Measurements from ENCODE around the gene FRMD8. TPM values are rescaled to one million over a fixed set of nuclear protein-coding genes. Genes with fewer than 3 reads are reported as not detected.

The FRMD8 gene
- total RNA-seq, 1 experiment from 2014 or later: 22.7 TPM

GRCh38 chr11:65362966-65363365 is 23.5 kb upstream of the FRMD8 start:
- Mint-ChIP-seq H3K36me3 (ENCODE audit: insufficient read depth in 1 of 3, low read depth in 3 of 3) (no peaks in the 10 kb centered on the region), H3K9me3 (no peaks in the 10 kb centered on the region), H3K27ac (no peak overlapping the region), H3K27me3 (ENCODE audit: low read depth) (peaks cover 3% of the 10 kb centered on the region), H3K4me3 (peak overlapping the region in 1 of 2 experiments; percentile 26; a peak in 1 of 5 replicates), H3K4me1 (peaks cover 7% of the 10 kb centered on the region in 2 experiments)
- no peak overlapping the region for H3T11ph ChIP-seq (ENCODE audit: low read length)
- H3K27me3 ChIP-seq (ENCODE audit: insufficient read depth, low read length): no peaks in the 10 kb centered on the region; the same call in 1 of the 2 replicates
- no peaks in the 10 kb centered on the region for H3K4me1 ChIP-seq (ENCODE audit: insufficient read depth, low read length)
- H4K8ac ChIP-seq (replicated peaks; ENCODE audit: insufficient read length, low read depth, low read length): no peak overlapping the region
- no peak overlapping the region for H3K14ac ChIP-seq (ENCODE audit: insufficient read depth, low read length)
- DNase-seq: no peak
- H3K18ac ChIP-seq (ENCODE audit: insufficient read length, low read depth, low read length): no peak overlapping the region
- no peaks in the 10 kb centered on the region for H4K20me1 ChIP-seq (ENCODE audit: control insufficient read depth, insufficient read depth, insufficient read length)
- TF ChIP-seq CTCF (conservative IDR thresholded peaks at IDR 0.05): no peak
- no peaks in the 10 kb centered on the region for H3K9me3 ChIP-seq (ENCODE audit: control insufficient read depth, low read depth, low read length)
- H3K27ac ChIP-seq (ENCODE audit: insufficient read length, low read depth, low read length): no peak overlapping the region
- H3K23ac ChIP-seq (ENCODE audit: insufficient read length, low read depth, low read length): no peak overlapping the region
- H4K91ac ChIP-seq (ENCODE audit: insufficient read length, low read depth, low read length): no peak overlapping the region
- no peak overlapping the region for H4K5ac ChIP-seq (ENCODE audit: insufficient read length, low read depth, low read length)
- H2AK5ac ChIP-seq (ENCODE audit: insufficient read length, low read length): no peak overlapping the region
- H3K4ac ChIP-seq (ENCODE audit: low read depth, low read length): no peak overlapping the region
- H3K23me2 ChIP-seq (ENCODE audit: insufficient read length, low read depth, low read length, poor library complexity, severe bottlenecking): no peaks in the 10 kb centered on the region
- no peaks in the 10 kb centered on the region for H3K79me2 ChIP-seq (ENCODE audit: insufficient read depth, low read length)
- H2BK20ac ChIP-seq (ENCODE audit: low read depth, low read length, poor library complexity, severe bottlenecking): no peak overlapping the region
- H3K4me2 ChIP-seq (ENCODE audit: insufficient read depth, insufficient read length, low read length): no peak overlapping the region
- H2BK12ac ChIP-seq (ENCODE audit: insufficient read length, low read depth, low read length): no peak overlapping the region
- H2AFZ ChIP-seq (ENCODE audit: low read length): no peak overlapping the region
- H3K56ac ChIP-seq (ENCODE audit: insufficient read length, low read depth, low read length): no peak overlapping the region
- H3K9ac ChIP-seq (ENCODE audit: extremely low read depth, insufficient read length, low read length): no peak overlapping the region
- H2BK120ac ChIP-seq (ENCODE audit: low read depth, low read length, poor library complexity, severe bottlenecking): no peak overlapping the region
- no peaks in the 10 kb centered on the region for H3K79me1 ChIP-seq (ENCODE audit: insufficient read depth, low read depth, low read length, poor library complexity, severe bottlenecking)
- WGBS (ENCODE audit: extremely low coverage, insufficient read length, low lambda C conversion rate): no CpG with 5 or more reads among the region's 6 CpGs
- no peak overlapping the region for H2BK15ac ChIP-seq (ENCODE audit: low read depth, low read length)
- H2BK5ac ChIP-seq (ENCODE audit: insufficient read length, low read length): no peak overlapping the region

Data from H9 (cell line).